Endothelial cell of umbilical vein (primary cell): ENCODE data around the gene KRTCAP2. TPM values are rescaled to one million over a fixed set of nuclear protein-coding genes. Genes with fewer than 3 reads are reported as not detected.

Source experiments
- BruUV-seq: library from RNA; stranded (reverse); fragments of 400-500 nt; replicated peaks from 2 replicates; lab custom pipeline; 2021; lab: Mats Ljungman, UMichigan
- CTCF ChIA-PET: fragments of 300-600, 350-600 bp; sonication (Branson Sonifier 250); formaldehyde crosslinking; loops from one replicate; lab custom pipeline; 2021; ENCODE audit warnings: antibody characterized with exemption, inconsistent platforms; lab: Charles Lee
- POLR2A ChIA-PET: fragments of 300-600, 350-600 bp; sonication (Branson Sonifier 250); formaldehyde crosslinking; loops from one replicate; lab custom pipeline; 2021; ENCODE audit warnings: antibody characterized with exemption, inconsistent platforms; lab: Charles Lee
- DNase-seq: peaks from one replicate; pipeline ENCODE4 v3.0.0-alpha.2; 2011; ENCODE audit warnings: low read depth, low spot score
- FAIRE-seq: peaks from 2 replicates; lab custom pipeline; 2011; peaks lifted over from hg19 to GRCh38; lab: Jason Lieb, UNC
- H2AFZ ChIP-seq: 2 replicates; pipeline ENCODE4 v1.6.0; 2012; ENCODE audit warnings: low read depth, low read length, control low read depth, inconsistent platforms
- H3K27ac ChIP-seq: 2 replicates; pipeline ENCODE4 v1.5.1; 2011; ENCODE audit warnings: low read depth, mild to moderate bottlenecking, control low read depth, low read length, moderate library complexity; ENCODE audit not compliant: insufficient read depth
- H3K27me3 ChIP-seq, 2 experiments: 2 replicates each; pipeline versions ENCODE4 v1.6.0 to v1.6.1; 2011; ENCODE audit warnings: low read length in 2 of 2, mixed read lengths in 1 of 2; ENCODE audit not compliant: control insufficient read depth in 2 of 2, insufficient read depth in 2 of 2
- H3K36me3 ChIP-seq, 2 experiments: 2 replicates in 1 of 2; 3 replicates in 1 of 2; pipeline ENCODE4 v1.5.1; 2011; ENCODE audit warnings: low read length in 2 of 2, mild to moderate bottlenecking in 1 of 2, moderate library complexity in 1 of 2; ENCODE audit not compliant: control insufficient read depth in 2 of 2, insufficient read depth in 2 of 2; ENCODE audit errors: extremely low read depth in 1 of 2
- H3K4me1 ChIP-seq: 3 replicates; pipeline ENCODE4 v1.5.1; 2011; ENCODE audit warnings: mild to moderate bottlenecking, low read length; ENCODE audit not compliant: control insufficient read depth, insufficient read depth; ENCODE audit errors: extremely low read depth
- H3K4me2 ChIP-seq: 2 replicates; pipeline ENCODE4 v1.6.1; 2011; ENCODE audit warnings: low read length, control low read depth, mixed read lengths; ENCODE audit not compliant: insufficient read depth
- H3K4me3 ChIP-seq, 3 experiments: fragments of 200-600 bp in 1 of 3; sonication (generic), shearing (Covaris generic) in 1 of 3; replicated peaks in 1 of 3; 2 replicates each; pipeline ENCODE4 v1.5.1; 2011 to 2016; ENCODE audit warnings: control low read depth in 3 of 3, low read length in 3 of 3, mild to moderate bottlenecking in 2 of 3, inconsistent platforms in 1 of 3, low read depth in 1 of 3, moderate library complexity in 1 of 3; ENCODE audit not compliant: insufficient read depth in 1 of 3
- H3K79me2 ChIP-seq: 2 replicates; pipeline ENCODE4 v1.6.0; 2012; ENCODE audit warnings: low read length, inconsistent platforms; ENCODE audit not compliant: control insufficient read depth, insufficient read depth
- H3K9ac ChIP-seq: replicated peaks from 2 replicates; pipeline ENCODE3; 2011; ENCODE audit warnings: low read length, control low read depth; ENCODE audit not compliant: insufficient read depth; ENCODE audit errors: extremely low read depth
- H3K9me1 ChIP-seq: replicated peaks from 3 replicates; pipeline ENCODE4 v1.6.0; 2011; ENCODE audit warnings: mild to moderate bottlenecking, low read length; ENCODE audit not compliant: control insufficient read depth, insufficient read depth; ENCODE audit errors: extremely low read depth
- H3K9me3 ChIP-seq: replicated peaks from 2 replicates; pipeline ENCODE4 v1.5.1; 2012; ENCODE audit warnings: low read length, inconsistent platforms; ENCODE audit not compliant: control insufficient read depth, insufficient read depth
- H4K20me1 ChIP-seq: replicated peaks from 2 replicates; pipeline ENCODE3; 2011; ENCODE audit warnings: mild to moderate bottlenecking, low read length; ENCODE audit not compliant: control insufficient read depth, insufficient read depth; ENCODE audit errors: extremely low read depth
- EZH2 ChIP-seq: IDR thresholded peaks from 2 replicates; pipeline ENCODE4 v1.6.1; 2012; ENCODE audit warnings: borderline replicate concordance, low read depth, mild to moderate bottlenecking, moderate library complexity, low read length, inconsistent platforms; ENCODE audit not compliant: severe bottlenecking
- GATA2 ChIP-seq: IDR thresholded peaks from 2 replicates; pipeline ENCODE4 v1.7.0; 2011; ENCODE audit warnings: low read depth, mild to moderate bottlenecking, moderate library complexity, mixed read lengths, low read length; ENCODE audit not compliant: insufficient read length, insufficient read depth
- JUN ChIP-seq: IDR thresholded peaks from 2 replicates; pipeline ENCODE4 v1.6.1; 2011; ENCODE audit warnings: borderline replicate concordance, low read depth; ENCODE audit not compliant: insufficient read length, insufficient read depth
- MAX ChIP-seq: IDR thresholded peaks from 2 replicates; pipeline ENCODE4 v1.6.1; 2011; ENCODE audit not compliant: insufficient read depth, insufficient read length
- MYC ChIP-seq: IDR thresholded peaks from one replicate; pipeline ENCODE4 v1.6.1; 2011; ENCODE audit warnings: mild to moderate bottlenecking, low read depth, low read length
- POLR2A ChIP-seq: IDR thresholded peaks from 2 replicates; pipeline ENCODE4 v1.6.1; 2012; ENCODE audit warnings: low read depth, mild to moderate bottlenecking, control low read depth, low read length
- POLR2AphosphoS5 ChIP-seq: IDR thresholded peaks from 2 replicates; pipeline ENCODE4 v1.6.1; 2012; ENCODE audit warnings: low read depth, mild to moderate bottlenecking, control low read depth, low read length, moderate library complexity; ENCODE audit not compliant: insufficient read depth
- dilution Hi-C: fragments of 300-500 bp; cut with MboI; formaldehyde crosslinking; loops from one replicate; pipeline ENCODE4 v1.15.0; 2019; ENCODE audit warnings: low sequenced_read_pairs; ENCODE audit not compliant: extremely low pct_ligation_motif_present
- intact Hi-C: fragments of 100-400 bp; cut with micrococcal nuclease; formaldehyde crosslinking; loops from one replicate; pipeline ENCODE4 v1.10.0; 2022
- polyA plus RNA-seq, 4 experiments: library from polyadenylated mRNA; depleted of rRNA in 3 of 4; stranded (reverse) in 3 of 4; unstranded in 1 of 4; fragments of >200 nt; gene quantifications; 2 replicates each; pipeline versions ENCODE4 v1.2.1 to v1.2.3, GENCODE V29; 2011 to 2012; ENCODE audit warnings: missing spikeins in 1 of 4
- total RNA-seq: library from RNA; stranded (reverse); gene quantifications from 2 replicates; pipeline ENCODE4 v1.2.3, GENCODE V29; 2021

The KRTCAP2 gene
- total and polyA plus RNA-seq, 2 donors (not counting 3 experiments of a cell fraction or from before 2014, with no cell fraction given) = 207 to 362 TPM

GRCh38 chr1:155166471-155167165 lies 6.5 kb downstream of the KRTCAP2 start:
- Histone ChIP-seq H3K9me1 (no peaks in the 10 kb centered on the region), H2AFZ (peak overlapping the region; percentile 56), H3K4me2 (peak overlapping the region; percentile 42), H3K9me3 (no peaks in the 10 kb centered on the region), H3K4me3 (no peak overlapping the region), H4K20me1 (no peaks in the 10 kb centered on the region), H3K27ac (peak overlapping the region; percentile 87), H3K36me3 (peaks cover 3 to 9% of the 10 kb centered on the region in 2 experiments), H3K79me2 (peaks cover 3% of the 10 kb centered on the region), H3K27me3 (no peaks in the 10 kb centered on the region), H3K9ac (peak overlapping the region; percentile 67), H3K4me1 (peaks cover 16% of the 10 kb centered on the region)
- dilution Hi-C loops (no loop called here), intact Hi-C loops (loop anchor here (1.0 kb wide), 5 partner anchors 26 to 121 kb away; partner anchors contain the start of genes DPM3, EFNA1 and SLC50A1)
- CTCF ChIA-PET = interaction anchor here (0.6 to 8.3 kb wide), 30 partner anchors 11 to 607 kb away, joined by 3 to 673 read pairs (median 8); partner anchors contain the start of genes ADAM15, DPM3, EFNA1 and LENEP
- DNase-seq (peak; percentile 86), FAIRE-seq (peak; percentile 81)
- POLR2A ChIA-PET = interaction anchor here (0.6 to 1.7 kb wide), 4 partner anchors 27 to 75 kb away, joined by 3 to 5 read pairs (median 4); no protein-coding TSS in a partner anchor
- BruUV-seq = no TSS peak
- TF ChIP-seq GATA2 (no peak), EZH2 (no peak), POLR2AphosphoS5 (peak; percentile 38), JUN (no peak), MYC (no peak), MAX (peak; percentile 63), POLR2A (no peak)
